Activated CD8-positive, alpha-beta memory T cell treated with anti-CD3 and anti-CD28 coated beads, Interleukin-2, amount 50 U/mL, for 4 hours (primary cell): Measurements from ENCODE around the gene MYL1.

Experiments
- DNase-seq: peaks from one replicate; pipeline ENCODE4 v3.0.0-alpha.2; 2020

MYL1 gene

DNA sequence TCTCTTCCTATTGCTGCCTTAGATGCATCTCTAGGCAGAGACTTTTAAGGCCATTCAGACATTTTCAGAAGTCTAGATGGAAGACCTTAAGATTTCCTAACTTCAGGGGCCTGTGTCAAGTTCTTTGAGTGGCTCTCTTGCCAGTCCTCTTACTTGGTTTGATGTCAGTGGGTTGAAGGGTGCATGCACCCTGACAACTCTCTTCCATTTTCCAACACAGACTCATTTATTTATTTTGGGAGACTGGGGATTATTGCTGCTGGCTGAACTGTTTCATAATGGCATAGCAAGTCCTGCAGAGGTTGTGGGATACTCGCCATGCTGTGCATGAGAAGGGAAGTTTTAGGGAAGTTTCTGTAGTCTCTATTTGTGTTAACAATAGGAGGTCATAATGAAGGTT, 50.7 kb downstream of the MYL1 start:
- no peak for DNase-seq

- DNase-seq: no peak
Observed at GRCh38 chr2:210263841-210264240, 51.1 kb downstream of the MYL1 start.

DNA sequence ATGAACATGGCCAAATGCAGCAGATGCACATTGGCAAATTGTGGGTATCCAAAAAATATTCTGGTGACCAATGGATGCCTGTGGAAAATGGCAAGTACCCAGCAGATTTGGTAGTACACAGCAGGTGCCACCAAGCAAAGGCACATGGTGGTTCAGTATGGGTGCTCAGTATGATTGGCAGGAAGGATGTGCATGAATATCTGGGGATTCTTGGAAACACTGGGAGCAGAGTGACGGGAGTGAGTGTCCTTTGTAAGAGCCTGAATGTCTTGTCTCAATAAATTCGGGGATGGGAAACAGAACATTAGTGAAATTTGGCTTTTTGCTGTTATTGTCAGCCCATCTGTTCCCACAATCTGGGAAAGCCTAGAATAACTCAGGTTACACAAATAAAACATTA, 52.9 kb downstream of the MYL1 start:
- DNase-seq: no peak

- no peak for DNase-seq
Observed at GRCh38 chr2:210259687-210260086, 55.3 kb downstream of the MYL1 start.

DNA sequence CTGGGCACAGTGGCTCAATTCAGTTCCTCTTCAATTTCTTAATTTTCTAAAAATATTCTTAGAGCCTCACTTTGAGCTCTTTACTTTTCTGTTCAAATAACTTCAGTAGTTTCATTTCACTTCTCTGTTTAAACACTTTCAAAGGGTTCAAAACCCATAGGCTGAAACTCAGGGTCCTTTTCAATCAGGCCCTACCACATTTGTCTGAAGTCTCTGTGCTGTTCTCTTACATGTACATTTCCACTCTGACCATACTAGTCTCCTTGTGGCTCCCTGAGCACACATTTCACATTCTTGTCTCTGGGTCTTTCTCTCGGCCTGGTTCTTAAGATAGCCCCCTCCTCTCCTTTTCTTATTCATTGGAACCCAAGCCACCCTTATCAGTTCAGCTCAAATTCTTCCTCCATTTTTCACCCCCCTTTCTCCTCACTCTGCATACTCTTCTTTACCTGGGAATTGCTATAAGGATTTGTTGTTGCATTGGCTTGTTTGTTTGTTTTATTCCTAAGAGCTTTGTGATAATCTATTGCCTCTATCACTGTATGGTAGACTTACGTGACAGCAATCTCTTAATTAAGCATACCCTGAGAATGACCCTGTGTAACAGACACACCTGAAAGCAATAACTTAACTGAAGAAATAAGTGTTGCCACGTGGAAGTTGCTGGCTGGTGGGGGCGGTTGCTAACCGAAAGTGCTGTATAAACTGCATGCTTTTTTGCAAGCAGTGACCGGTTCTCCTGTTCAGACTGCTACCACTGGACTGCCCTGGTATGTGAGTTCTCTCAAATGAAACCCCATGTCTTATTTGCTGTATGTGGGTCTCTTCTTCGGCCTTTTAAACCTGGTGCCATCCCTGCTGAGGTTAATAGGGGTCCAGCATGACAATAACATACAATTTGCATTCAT, 62.0 kb downstream of the MYL1 start:
- no peak for DNase-seq

- no peak for DNase-seq
Observed at GRCh38 chr2:210250622-210251021, 64.4 kb downstream of the MYL1 start.
